HCT116 (cell line): Measurements from ENCODE around the gene CNN1. TPM values are rescaled to one million over a fixed set of nuclear protein-coding genes. Genes with fewer than 3 reads are reported as not detected.

Experiments
- ATAC-seq: fragments of 200-7000 bp; cut with Tn5 transposase; 2 replicates; pipeline ENCODE4 v1.9.1; 2020; ENCODE audit warnings: mild to moderate bottlenecking, moderate library complexity
- BruUV-seq: library from RNA; stranded (reverse); fragments of 400-500 nt; replicated peaks from 2 replicates; lab custom pipeline; 2021; lab: Mats Ljungman, UMichigan
- CTCF ChIA-PET: fragments of 300-600 bp; sonication (Branson Sonifier 250); formaldehyde crosslinking; loops from one replicate; lab custom pipeline; 2021; ENCODE audit warnings: antibody characterized with exemption; lab: Charles Lee
- POLR2A ChIA-PET: fragments of 300-600, 350-600 bp; sonication (Branson Sonifier 250); formaldehyde crosslinking; loops from one replicate; lab custom pipeline; 2021; ENCODE audit warnings: antibody characterized with exemption; lab: Charles Lee
- RAD21 ChIA-PET, 2 experiments: fragments of 300-600 bp; sonication (Branson Sonifier 250); formaldehyde crosslinking; loops; one replicate each; lab custom pipeline; 2023; ENCODE audit warnings: low total read pairs in 2 of 2; ENCODE audit not compliant: uncharacterized antibody in 2 of 2, unreplicated experiment in 2 of 2, low non-redundant PET in 1 of 2; lab: Charles Lee
- DNase-seq: peaks from one replicate; pipeline ENCODE4 v3.0.0-alpha.2; 2010; ENCODE audit warnings: low read depth, low spot score
- H2AFZ ChIP-seq: fragments of 200-600 bp; shearing (Covaris generic), sonication (generic); 2 replicates; pipeline ENCODE4 v1.6.1; 2017; ENCODE audit warnings: low read depth, mixed run types, mixed read lengths, antibody characterized with exemption, low read length; ENCODE audit not compliant: poor library complexity, severe bottlenecking
- H3K27ac ChIP-seq: 2 replicates; pipeline ENCODE4 v1.5.1; 2012; ENCODE audit warnings: low read depth, low read length
- H3K27me3 ChIP-seq: fragments of 200-600 bp; sonication (generic); 2 replicates; pipeline ENCODE4 v1.6.1; 2016; ENCODE audit warnings: mixed run types, low read length, mixed read lengths; ENCODE audit not compliant: insufficient read depth
- H3K36me3 ChIP-seq, 2 experiments: fragments of 200-500 bp in 1 of 2; fragments of 200-600 bp in 1 of 2; sonication (Bioruptor generic) in 1 of 2; sonication (generic) in 1 of 2; 2 replicates each; pipeline versions ENCODE4 v1.5.1 to v1.6.1; 2014 to 2016; ENCODE audit warnings: low read length in 2 of 2, inconsistent platforms in 1 of 2, mixed read lengths in 1 of 2, mixed run types in 1 of 2; ENCODE audit not compliant: insufficient read depth in 2 of 2, control insufficient read depth in 1 of 2
- H3K4me1 ChIP-seq, 2 experiments: fragments of 200-600 bp in 1 of 2; sonication (generic) in 1 of 2; 2 replicates each; pipeline versions ENCODE4 v1.5.1 to v1.6.1; 2012 to 2017; ENCODE audit warnings: low read length in 2 of 2, inconsistent platforms in 1 of 2, mild to moderate bottlenecking in 1 of 2, mixed read lengths in 1 of 2, mixed run types in 1 of 2, moderate library complexity in 1 of 2; ENCODE audit not compliant: insufficient read depth in 2 of 2, control insufficient read depth in 1 of 2
- H3K4me2 ChIP-seq: fragments of 200-600 bp; sonication (generic); 2 replicates; pipeline ENCODE4 v1.6.1; 2017; ENCODE audit warnings: mixed run types, low read length, mixed read lengths
- H3K4me3 ChIP-seq, 2 experiments: fragments of 200-600 bp in 1 of 2; sonication (generic) in 1 of 2; replicated peaks in 1 of 2; 2 replicates each; pipeline ENCODE4 v1.5.1; 2011 to 2016; ENCODE audit warnings: low read length in 2 of 2, control low read depth in 1 of 2, low read depth in 1 of 2, mild to moderate bottlenecking in 1 of 2, mixed read lengths in 1 of 2, mixed run types in 1 of 2
- H3K79me2 ChIP-seq: fragments of 200-600 bp; sonication (generic); 2 replicates; pipeline ENCODE4 v1.6.1; 2017; ENCODE audit warnings: mild to moderate bottlenecking, mixed run types, low read length, moderate library complexity, mixed read lengths; ENCODE audit not compliant: insufficient read depth
- H3K9ac ChIP-seq: fragments of 200-600 bp; sonication (generic); 2 replicates; pipeline ENCODE4 v1.6.1; 2016; ENCODE audit warnings: low read length, mixed read lengths
- H3K9me2 ChIP-seq: fragments of 200-600 bp; sonication (generic), shearing (Covaris generic); 2 replicates; pipeline ENCODE4 v1.6.1; 2017; ENCODE audit warnings: mixed run types, mild to moderate bottlenecking, moderate library complexity; ENCODE audit not compliant: insufficient read depth
- H3K9me3 ChIP-seq, 2 experiments: fragments of 200-500 bp in 1 of 2; fragments of 200-600 bp in 1 of 2; sonication (Bioruptor generic) in 1 of 2; sonication (generic) in 1 of 2; 2 replicates each; pipeline ENCODE4 v1.6.1; 2014 to 2017; ENCODE audit warnings: low read length in 2 of 2, mixed read lengths in 2 of 2, inconsistent platforms in 1 of 2, low read depth in 1 of 2, mild to moderate bottlenecking in 1 of 2, mixed run types in 1 of 2, moderate library complexity in 1 of 2; ENCODE audit not compliant: control insufficient read depth in 1 of 2, insufficient read depth in 1 of 2
- H4K20me1 ChIP-seq: fragments of 200-600 bp; sonication (generic), shearing (Covaris generic); 2 replicates; pipeline ENCODE4 v1.6.1; 2017; ENCODE audit warnings: mixed run types, mild to moderate bottlenecking, moderate library complexity; ENCODE audit not compliant: insufficient read depth
- CEBPB ChIP-seq: IDR thresholded peaks from 2 replicates; pipeline ENCODE4 v1.6.1; 2012; ENCODE audit warnings: low read depth
- CTCF ChIP-seq, 3 experiments: fragments of 200-600 bp in 1 of 3; sonication (generic) in 1 of 3; IDR thresholded peaks in 2 of 3; conservative IDR thresholded peaks in 1 of 3; 2 replicates each; pipeline ENCODE4 v1.5.1; 2012 to 2017; ENCODE audit warnings: low read depth in 2 of 3, low read length in 2 of 3, antibody characterized with exemption in 1 of 3, borderline replicate concordance in 1 of 3, control low read depth in 1 of 3, mild to moderate bottlenecking in 1 of 3, mixed read lengths in 1 of 3, mixed run types in 1 of 3, moderate library complexity in 1 of 3; ENCODE audit not compliant: insufficient read depth in 1 of 3
- EZH2 ChIP-seq: fragments of 200-600 bp; sonication (generic); IDR thresholded peaks from 2 replicates; pipeline ENCODE4 v1.6.1; 2017; ENCODE audit warnings: antibody characterized with exemption, mixed run types
- FOSL1 ChIP-seq: IDR thresholded peaks from 2 replicates; pipeline ENCODE4 v1.6.1; 2012; ENCODE audit warnings: low read depth
- JUND ChIP-seq: IDR thresholded peaks from 2 replicates; pipeline ENCODE4 v1.6.1; 2012
- MAX ChIP-seq: IDR thresholded peaks from 2 replicates; pipeline ENCODE4 v1.6.1; 2012
- POLR2A ChIP-seq: IDR thresholded peaks from 2 replicates; pipeline ENCODE4 v1.7.0; 2011; ENCODE audit warnings: borderline replicate concordance; ENCODE audit not compliant: insufficient read depth, insufficient read length; ENCODE audit errors: extremely low read depth
- POLR2AphosphoS5 ChIP-seq: IDR thresholded peaks from 2 replicates; pipeline ENCODE4 v1.6.1; 2011; ENCODE audit warnings: mild to moderate bottlenecking, low read depth, low read length, moderate library complexity
- REST ChIP-seq: IDR thresholded peaks from 2 replicates; pipeline ENCODE4 v1.6.1; 2012; ENCODE audit warnings: low read depth
- SP1 ChIP-seq: IDR thresholded peaks from 2 replicates; pipeline ENCODE4 v1.6.1; 2012; ENCODE audit warnings: low read depth
- TCF7L2 ChIP-seq: IDR thresholded peaks from 2 replicates; pipeline ENCODE4 v1.7.0; 2011; ENCODE audit warnings: borderline replicate concordance, inconsistent platforms; ENCODE audit not compliant: insufficient read depth, insufficient read length; ENCODE audit errors: extremely low read depth
- YY1 ChIP-seq: IDR thresholded peaks from 2 replicates; pipeline ENCODE4 v1.6.1; 2011; ENCODE audit warnings: low read length, low read depth, moderate library complexity, mild to moderate bottlenecking; ENCODE audit not compliant: insufficient replicate concordance; ENCODE audit errors: extremely low read depth
- ZBTB33 ChIP-seq: IDR thresholded peaks from 2 replicates; pipeline ENCODE4 v1.6.1; 2011; ENCODE audit warnings: mild to moderate bottlenecking, low read length, moderate library complexity; ENCODE audit not compliant: insufficient replicate concordance; ENCODE audit errors: extremely low read depth
- ZNF274 ChIP-seq: fragments of 200-500 bp; sonication (Bioruptor generic); IDR thresholded peaks from 2 replicates; pipeline ENCODE4 v1.6.1; 2014; ENCODE audit warnings: mild to moderate bottlenecking, low read depth, low read length, inconsistent platforms
- intact Hi-C: fragments of 100-400 bp; cut with micrococcal nuclease; formaldehyde crosslinking; loops from 2 replicates; pipeline ENCODE4 v1.10.0; 2022
- total RNA-seq: library from RNA; stranded (reverse); gene quantifications from one replicate; pipeline ENCODE4 v1.2.1, GENCODE V29; 2021; ENCODE audit not compliant: unreplicated experiment

The CNN1 gene
- total RNA-seq, 1 experiment from 2014 or later: 0.64 TPM

- intact Hi-C loops: no loop called here
- no peak within 1 kb of the TSS for H3K9ac ChIP-seq
- H3K27ac ChIP-seq: no peak within 1 kb of the TSS
- ChIA-PET POLR2A (no interaction called here), CTCF (no interaction called here), RAD21 (no interaction called here)
- H3K9me3 ChIP-seq: no peaks in the 10 kb centered on the region
- ATAC-seq (no peak), DNase-seq (no peak)
- H2AFZ ChIP-seq: no peak within 1 kb of the TSS
- no peak within 1 kb of the TSS for H3K4me3 ChIP-seq
- TF ChIP-seq MAX: no peak
- TF ChIP-seq POLR2A: no peak
- no peak for TF ChIP-seq EZH2
- TF ChIP-seq JUND: no peak
- no peak for TF ChIP-seq CTCF (IDR thresholded peaks at IDR 0.05 in 2 of 3, conservative IDR thresholded peaks at IDR 0.05 in 1 of 3; ENCODE audit: borderline replicate concordance in 1 of 3, insufficient read depth in 1 of 3, low read depth in 2 of 3, low read length in 2 of 3)
- no peak for TF ChIP-seq CEBPB
- no peak for TF ChIP-seq SP1
- TF ChIP-seq ZNF274: no peak
- no peak for TF ChIP-seq REST
- no peak for TF ChIP-seq POLR2AphosphoS5
- no peak for TF ChIP-seq YY1
- no peak for TF ChIP-seq FOSL1
- no peak for TF ChIP-seq TCF7L2
- TF ChIP-seq ZBTB33: no peak
- no peaks in the 10 kb centered on the region for H3K79me2 ChIP-seq
- peaks cover 2 to 3% of the 10 kb centered on the region in 2 experiments; a peak in 2 of 4 replicates for H3K4me1 ChIP-seq
- no peak within 1 kb of the TSS for H3K4me2 ChIP-seq
- BruUV-seq: no TSS peak
- H4K20me1 ChIP-seq: no peaks in the 10 kb centered on the region
- no peaks in the 10 kb centered on the region for H3K27me3 ChIP-seq
- H3K36me3 ChIP-seq: no peaks in the 10 kb centered on the region
- H3K9me2 ChIP-seq: no peaks in the 10 kb centered on the region
Measured at GRCh38 chr19:11577451-11578257, 39.0 kb downstream of the CNN1 start, which contains the start of gene ACP5. Gene ACP5 (minus strand): TSS chr19:11577645. CDS start chr19:11577317, 328 bp downstream.
